ENCODE measurements around the gene PYGM.

GRCh38 chr11:64703048-64703447, 56.7 kb downstream of the PYGM start:
- TF ChIP-seq CTCF (IDR thresholded peaks at IDR 0.05 in 4 of 5, conservative IDR thresholded peaks at IDR 0.05 in 1 of 5) (no peak), POLR2A (IDR thresholded peaks at IDR 0.05) (no peak)

Data from gastrocnemius medialis (tissue), 4 donors.